HG03066 (cell line): Measurements from ENCODE around the gene LYRM1.
"Not testable (repeated sequence)": the region's sequence is repeated elsewhere in the genome, so short reads cannot be mapped to it uniquely, and the experiment has no call there.

Experiments used
- ATAC-seq: cut with Tn5 transposase; IDR thresholded peaks from one replicate; pipeline ENCODE4 v1.9.1; 2021; ENCODE audit warnings: low read depth; ENCODE audit not compliant: unreplicated experiment

Gene LYRM1

GRCh38 chr16:20929676-20930364 is 29.2 kb downstream of the LYRM1 start:
- ATAC-seq, result not testable (repeated sequence)

- no peak for ATAC-seq
Observed at GRCh38 chr16:20930365-20930690, 29.8 kb downstream of the LYRM1 start.

- ATAC-seq, result no peak
Observed at GRCh38 chr16:20931066-20931600, 30.6 kb downstream of the LYRM1 start.

- ATAC-seq, result no peak
Observed at GRCh38 chr16:20933589-20933988, 33.0 kb downstream of the LYRM1 start.

DNA sequence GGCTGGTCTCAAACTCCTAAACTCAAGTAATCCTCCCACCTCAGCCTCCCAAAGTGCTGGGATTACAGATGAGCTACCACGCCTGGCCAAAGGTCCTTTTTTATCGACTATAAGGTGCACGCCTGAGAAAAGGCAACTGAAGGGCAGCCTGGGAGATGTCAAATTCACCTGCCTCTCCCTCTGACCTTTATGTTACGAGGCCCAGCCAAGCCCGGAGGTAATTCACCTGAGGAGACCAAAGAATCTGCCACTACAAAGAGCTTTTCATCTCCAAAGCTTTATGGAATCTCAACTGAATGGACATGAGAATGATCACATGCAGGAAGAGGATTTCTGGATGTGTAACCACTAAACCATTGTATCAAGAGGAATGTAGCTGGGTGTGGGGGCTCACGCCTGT is 37.2 kb downstream of the LYRM1 start:
- ATAC-seq, result no peak

- ATAC-seq, result no peak
Observed at GRCh38 chr16:20938426-20938825, 37.9 kb downstream of the LYRM1 start.

- no peak for ATAC-seq
Observed at GRCh38 chr16:20939611-20940010, 39.0 kb downstream of the LYRM1 start.

DNA sequence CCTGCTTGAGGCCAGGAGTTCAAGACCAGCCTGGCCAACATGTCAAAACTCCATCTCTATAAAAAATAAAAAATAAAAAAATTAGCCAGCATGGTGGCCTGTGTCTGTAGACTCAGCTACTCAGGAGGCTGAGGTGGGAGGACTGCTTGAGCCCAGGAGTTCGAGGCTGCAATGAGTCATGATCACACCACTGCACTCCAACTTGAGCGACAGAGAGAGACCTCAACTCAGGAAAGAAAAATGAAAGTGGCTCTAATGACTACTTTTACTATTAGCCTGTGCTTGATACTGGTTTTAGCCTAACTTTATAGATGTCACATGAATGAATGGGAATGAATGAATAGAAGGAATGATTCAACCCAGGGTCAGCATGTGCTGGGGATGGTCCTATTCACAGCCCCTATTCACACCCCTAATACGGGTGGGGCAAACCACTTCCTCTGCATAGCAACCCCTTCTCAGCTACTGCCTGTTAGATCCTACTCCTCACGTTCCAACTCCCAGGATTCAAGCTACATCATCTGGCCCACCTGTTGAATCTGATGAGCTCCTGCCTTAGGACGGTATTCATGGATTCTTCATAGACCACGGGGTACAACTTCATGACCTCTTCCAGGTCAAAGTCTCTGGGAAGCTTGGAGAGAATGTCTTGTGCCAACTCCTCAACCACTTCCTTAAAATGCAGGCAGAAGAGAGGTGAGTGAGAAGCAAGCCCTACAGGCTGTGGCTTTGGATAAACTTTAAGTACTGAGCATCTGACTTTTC is 40.5 kb downstream of the LYRM1 start:
- no peak for ATAC-seq

DNA sequence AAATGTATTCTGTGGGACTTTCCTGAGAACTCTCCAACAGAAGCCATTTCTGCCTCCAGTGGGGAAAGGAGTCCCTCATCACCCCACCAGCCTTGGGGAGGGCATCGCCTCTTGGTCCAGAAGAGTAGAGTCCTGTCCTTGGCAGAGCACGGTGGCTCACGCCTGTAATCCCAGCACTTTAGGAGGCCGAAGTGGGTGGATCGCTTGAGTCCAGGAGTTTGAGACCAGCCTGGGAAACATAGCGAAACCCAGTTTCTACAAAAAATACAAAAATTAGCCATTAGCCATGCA is 41.0 kb downstream of the LYRM1 start:
- no peak for ATAC-seq

DNA sequence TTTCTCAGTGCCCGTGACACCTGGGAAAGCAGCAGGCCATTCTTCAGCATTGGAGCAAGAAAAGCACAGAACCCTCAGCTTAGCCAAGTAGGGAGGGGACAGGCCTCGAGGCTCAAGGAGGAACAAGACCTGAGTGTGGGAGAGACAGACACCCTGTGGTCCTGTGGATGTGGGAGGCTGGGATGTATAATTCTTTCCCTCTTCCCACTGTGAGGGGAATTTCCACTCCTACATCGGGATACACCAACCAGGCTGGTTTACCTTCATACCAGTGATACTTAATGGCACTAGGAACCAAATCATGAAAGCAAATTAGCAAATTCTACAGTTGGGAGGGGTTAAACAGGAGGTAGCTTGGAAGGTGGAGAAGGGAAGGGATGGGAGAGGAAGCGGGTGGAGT is 41.7 kb downstream of the LYRM1 start:
- ATAC-seq, result no peak

- no peak for ATAC-seq
Observed at GRCh38 chr16:20944861-20945574, 44.4 kb downstream of the LYRM1 start.

- not testable (repeated sequence) for ATAC-seq
Observed at GRCh38 chr16:20945575-20945875, 45.0 kb downstream of the LYRM1 start.

GRCh38 chr16:20946015-20946629 is 45.6 kb downstream of the LYRM1 start:
- no peak for ATAC-seq

- ATAC-seq, result no peak
Observed at GRCh38 chr16:20948444-20948843, 47.9 kb downstream of the LYRM1 start.

DNA sequence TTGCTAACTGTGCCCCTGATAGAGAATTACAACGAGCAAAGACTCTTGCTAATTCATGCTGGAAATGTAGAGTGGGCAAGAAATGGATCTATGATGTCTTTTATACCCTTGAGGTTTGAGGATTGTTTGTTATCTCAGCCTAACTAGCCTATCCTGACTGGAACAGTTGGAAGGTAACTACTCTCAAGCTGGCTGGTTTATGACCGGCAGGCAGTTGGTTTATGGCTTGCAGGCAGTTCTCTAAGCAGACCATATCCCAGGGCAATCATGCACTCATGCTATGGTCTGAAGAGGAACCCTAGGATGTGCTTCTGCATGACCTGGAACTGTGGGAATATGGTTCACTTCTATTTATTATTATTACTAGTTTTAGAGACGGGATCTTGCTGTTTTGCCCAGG is 49.1 kb downstream of the LYRM1 start:
- ATAC-seq, result no peak

- ATAC-seq, result no peak
Observed at GRCh38 chr16:20950294-20950693, 49.7 kb downstream of the LYRM1 start.

- no peak for ATAC-seq
Observed at GRCh38 chr16:20952139-20952920, 51.8 kb downstream of the LYRM1 start.

DNA sequence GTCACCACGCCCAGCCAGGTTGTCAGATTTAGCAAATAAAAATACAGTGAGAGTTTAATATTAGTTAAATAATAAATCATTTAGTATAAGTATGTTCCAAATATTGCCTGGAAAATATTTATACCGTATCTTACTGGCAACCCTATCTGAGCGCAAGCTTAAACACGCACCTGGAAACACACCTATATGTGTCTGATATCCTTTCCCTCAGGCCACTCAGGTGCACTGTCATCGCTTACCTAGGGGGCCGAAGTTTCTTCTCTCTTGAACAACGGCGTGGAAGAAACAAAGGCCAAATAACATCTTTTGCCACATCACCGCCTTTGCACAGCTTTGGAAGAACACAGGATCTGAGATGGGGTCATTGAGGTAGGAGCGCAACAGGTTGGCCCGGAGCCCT is 54.0 kb downstream of the LYRM1 start:
- ATAC-seq, result no peak

DNA sequence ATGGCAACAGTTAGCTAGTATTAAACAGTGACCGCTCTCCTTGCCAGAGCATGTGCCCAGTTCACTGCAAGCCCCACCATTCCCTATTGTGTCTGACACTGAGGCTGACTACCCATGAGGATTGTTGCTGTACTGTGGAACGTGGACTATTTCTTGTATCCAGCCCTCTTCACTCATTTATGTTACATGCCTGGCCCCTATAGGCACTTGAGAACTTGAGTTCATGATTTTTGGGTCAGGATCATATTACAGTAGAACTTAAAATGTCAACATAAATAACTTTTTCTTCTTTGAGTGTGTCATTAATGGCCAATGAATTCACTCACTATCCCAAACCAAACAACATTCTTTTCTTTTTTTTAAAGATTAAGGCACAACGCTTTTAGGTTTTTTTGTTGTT is 55.7 kb downstream of the LYRM1 start:
- ATAC-seq, result no peak

GRCh38 chr16:20957153-20957552 is 56.6 kb downstream of the LYRM1 start:
- ATAC-seq, result no peak

DNA sequence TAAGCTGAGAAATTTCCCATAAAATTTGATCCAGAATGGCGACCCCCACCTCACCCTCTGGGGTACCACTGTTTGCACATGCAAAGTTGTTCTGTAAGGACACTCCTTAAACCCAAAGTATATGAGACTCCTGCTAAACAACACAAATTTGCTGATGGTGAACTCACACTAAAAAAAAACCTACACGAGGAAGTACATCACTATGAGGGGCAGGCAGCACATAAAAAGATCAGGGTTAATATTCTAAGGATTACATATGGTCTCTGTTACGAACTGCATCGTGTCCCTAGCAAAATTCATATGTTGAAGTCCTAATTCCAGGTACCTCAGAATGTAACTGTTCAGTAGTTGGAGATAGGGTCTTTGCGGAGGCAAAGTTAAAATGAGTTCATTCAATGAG is 60.3 kb downstream of the LYRM1 start:
- no peak for ATAC-seq
